Gastrocnemius medialis (tissue), 4 donors: Measurements from ENCODE around the gene PRC1.

Source experiments
- POLR2A ChIP-seq, 2 donors: fragments of 450-650 bp; IDR thresholded peaks; one replicate each; pipeline ENCODE4 v1.6.1; 2017; ENCODE audit warnings: antibody characterized with exemption in 2 of 2, mild to moderate bottlenecking in 2 of 2, moderate library complexity in 2 of 2
- TF ChIP-seq, protein P1 (sequence below), 5 experiments: fragments of 450-650 bp in 3 of 5; fragments of 200-600 bp in 2 of 5; sonication (generic) in 2 of 5; IDR thresholded peaks in 4 of 5; conservative IDR thresholded peaks in 1 of 5; 1 replicate in 4 of 5; 2 replicates in 1 of 5; pipeline ENCODE4 v1.5.1; 2016 to 2019; ENCODE audit warnings: antibody characterized with exemption in 5 of 5, mild to moderate bottlenecking in 3 of 5, moderate library complexity in 3 of 5

- TF ChIP-seq, protein P1, sequence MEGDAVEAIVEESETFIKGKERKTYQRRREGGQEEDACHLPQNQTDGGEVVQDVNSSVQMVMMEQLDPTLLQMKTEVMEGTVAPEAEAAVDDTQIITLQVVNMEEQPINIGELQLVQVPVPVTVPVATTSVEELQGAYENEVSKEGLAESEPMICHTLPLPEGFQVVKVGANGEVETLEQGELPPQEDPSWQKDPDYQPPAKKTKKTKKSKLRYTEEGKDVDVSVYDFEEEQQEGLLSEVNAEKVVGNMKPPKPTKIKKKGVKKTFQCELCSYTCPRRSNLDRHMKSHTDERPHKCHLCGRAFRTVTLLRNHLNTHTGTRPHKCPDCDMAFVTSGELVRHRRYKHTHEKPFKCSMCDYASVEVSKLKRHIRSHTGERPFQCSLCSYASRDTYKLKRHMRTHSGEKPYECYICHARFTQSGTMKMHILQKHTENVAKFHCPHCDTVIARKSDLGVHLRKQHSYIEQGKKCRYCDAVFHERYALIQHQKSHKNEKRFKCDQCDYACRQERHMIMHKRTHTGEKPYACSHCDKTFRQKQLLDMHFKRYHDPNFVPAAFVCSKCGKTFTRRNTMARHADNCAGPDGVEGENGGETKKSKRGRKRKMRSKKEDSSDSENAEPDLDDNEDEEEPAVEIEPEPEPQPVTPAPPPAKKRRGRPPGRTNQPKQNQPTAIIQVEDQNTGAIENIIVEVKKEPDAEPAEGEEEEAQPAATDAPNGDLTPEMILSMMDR (IDR thresholded peaks at IDR 0.05 in 4 of 5, conservative IDR thresholded peaks at IDR 0.05 in 1 of 5) = no peak
- no peak for TF ChIP-seq POLR2A (IDR thresholded peaks at IDR 0.05)
Measured at GRCh38 chr15:91043202-91043874, 49.0 kb upstream of the PRC1 start.
